Measurements from ENCODE around the gene IDI2.

The IDI2 gene

GRCh38 chr10:969473-970150 lies 56.0 kb downstream of the IDI2 start:
- DNase-seq (ENCODE audit: insufficient read length, low spot score), result no peak
- TF ChIP-seq TAF1 (IDR thresholded peaks at IDR 0.05; ENCODE audit: low read depth, low read length), result no peak
- TF ChIP-seq POLR2AphosphoS5 (IDR thresholded peaks at IDR 0.05; ENCODE audit: low read depth, low read length), result no peak
- no peak for TF ChIP-seq POLR2A (IDR thresholded peaks at IDR 0.05; ENCODE audit: low read depth, low read length)
- no peak for TF ChIP-seq POU2F2 (IDR thresholded peaks at IDR 0.05; ENCODE audit: low read depth, low read length)
- TF ChIP-seq SPI1 (IDR thresholded peaks at IDR 0.05; ENCODE audit: low read depth, low read length), result no peak
- TF ChIP-seq PAX5 (IDR thresholded peaks at IDR 0.05; ENCODE audit: insufficient read depth, low read length, severe bottlenecking), result no peak
- FAIRE-seq, result no peak

Measured in GM12891 (cell line).